ENCODE measurements around the gene C12orf60.
"Not testable (repeated sequence)": the region's sequence is repeated elsewhere in the genome, so short reads cannot be mapped to it uniquely, and the experiment has no call there.

Gene C12orf60

GRCh38 chr12:14803011-14803829 is at the start of gene C12orf60, which contains the start of gene WBP11:
C12orf60 (plus strand) TSS chr12:14803670; CDS start chr12:14822936, 19,266 bp downstream.
WBP11 (minus strand) TSS chr12:14803478; CDS start chr12:14801383, 2,095 bp downstream.
- peak; percentile 81 for DNase-seq

- no peak for DNase-seq
Measured at GRCh38 chr12:14756334-14757143, 46.9 kb upstream of the C12orf60 start.

GRCh38 chr12:14759711-14760280 is 43.7 kb upstream of the C12orf60 start:
- not testable (repeated sequence) for DNase-seq

- no peak for DNase-seq
Measured at GRCh38 chr12:14765398-14765797, 38.1 kb upstream of the C12orf60 start.

- DNase-seq, result not testable (repeated sequence)
Measured at GRCh38 chr12:14766020-14766419, 37.5 kb upstream of the C12orf60 start.

GRCh38 chr12:14766649-14767215 is 36.7 kb upstream of the C12orf60 start:
- DNase-seq, result no peak

- no peak for DNase-seq
Measured at GRCh38 chr12:14767617-14768016, 35.9 kb upstream of the C12orf60 start.

GRCh38 chr12:14768823-14769405 is 34.6 kb upstream of the C12orf60 start:
- DNase-seq, result peak; percentile 11

- peak; percentile 4 for DNase-seq
Measured at GRCh38 chr12:14769466-14769968, 34.0 kb upstream of the C12orf60 start.

- peak; percentile 76 for DNase-seq
Measured at GRCh38 chr12:14769969-14770495, 33.4 kb upstream of the C12orf60 start.

GRCh38 chr12:14770496-14771461 is 32.7 kb upstream of the C12orf60 start:
- DNase-seq, result peak; percentile 96

- DNase-seq, result no peak
Measured at GRCh38 chr12:14771651-14772137, 31.8 kb upstream of the C12orf60 start.

- DNase-seq, result no peak
Measured at GRCh38 chr12:14772946-14773345, 30.5 kb upstream of the C12orf60 start.

- no peak for DNase-seq
Measured at GRCh38 chr12:14773685-14774073, 29.8 kb upstream of the C12orf60 start.

GRCh38 chr12:14774074-14774905 is 29.2 kb upstream of the C12orf60 start:
- DNase-seq, result peak; percentile 77

GRCh38 chr12:14774906-14775635 is 28.4 kb upstream of the C12orf60 start:
- no peak for DNase-seq

GRCh38 chr12:14775636-14775980 is 27.9 kb upstream of the C12orf60 start:
- DNase-seq, result no peak

- no peak for DNase-seq
Measured at GRCh38 chr12:14776236-14776961, 27.1 kb upstream of the C12orf60 start.

Measured in activated T-cell treated with anti-CD3 and anti-CD28 coated beads for 4 hours (primary cell).